ENCODE measurements around the gene TACC3. TPM values are rescaled to one million over a fixed set of nuclear protein-coding genes. Genes with fewer than 3 reads are reported as not detected.

Gene TACC3
- total and polyA plus RNA-seq, 2 of the 8 experiments (the other 6 are each of a cell fraction or from before 2014, with no cell fraction given): 73.8 to 148 TPM

DNA sequence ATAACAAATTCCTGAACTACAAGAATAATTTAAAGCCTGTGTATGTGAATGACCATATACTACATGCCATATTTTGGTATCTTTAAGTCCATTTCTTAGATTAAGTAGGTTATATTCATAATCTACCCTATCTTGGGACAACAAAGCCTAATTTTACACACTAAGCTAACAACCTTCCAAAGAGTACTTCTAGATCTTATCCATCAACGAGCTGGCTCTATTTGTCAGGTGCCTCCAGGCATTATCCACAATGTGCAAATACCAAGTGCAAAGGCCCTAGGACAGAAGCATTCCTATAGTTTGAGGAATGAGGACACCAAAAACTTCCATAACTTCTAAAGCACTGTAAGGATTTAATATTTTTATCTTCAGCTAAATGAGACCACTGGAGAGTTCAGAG is 12.7 kb upstream of the TACC3 start (continued):
- TF ChIP-seq, protein P1, sequence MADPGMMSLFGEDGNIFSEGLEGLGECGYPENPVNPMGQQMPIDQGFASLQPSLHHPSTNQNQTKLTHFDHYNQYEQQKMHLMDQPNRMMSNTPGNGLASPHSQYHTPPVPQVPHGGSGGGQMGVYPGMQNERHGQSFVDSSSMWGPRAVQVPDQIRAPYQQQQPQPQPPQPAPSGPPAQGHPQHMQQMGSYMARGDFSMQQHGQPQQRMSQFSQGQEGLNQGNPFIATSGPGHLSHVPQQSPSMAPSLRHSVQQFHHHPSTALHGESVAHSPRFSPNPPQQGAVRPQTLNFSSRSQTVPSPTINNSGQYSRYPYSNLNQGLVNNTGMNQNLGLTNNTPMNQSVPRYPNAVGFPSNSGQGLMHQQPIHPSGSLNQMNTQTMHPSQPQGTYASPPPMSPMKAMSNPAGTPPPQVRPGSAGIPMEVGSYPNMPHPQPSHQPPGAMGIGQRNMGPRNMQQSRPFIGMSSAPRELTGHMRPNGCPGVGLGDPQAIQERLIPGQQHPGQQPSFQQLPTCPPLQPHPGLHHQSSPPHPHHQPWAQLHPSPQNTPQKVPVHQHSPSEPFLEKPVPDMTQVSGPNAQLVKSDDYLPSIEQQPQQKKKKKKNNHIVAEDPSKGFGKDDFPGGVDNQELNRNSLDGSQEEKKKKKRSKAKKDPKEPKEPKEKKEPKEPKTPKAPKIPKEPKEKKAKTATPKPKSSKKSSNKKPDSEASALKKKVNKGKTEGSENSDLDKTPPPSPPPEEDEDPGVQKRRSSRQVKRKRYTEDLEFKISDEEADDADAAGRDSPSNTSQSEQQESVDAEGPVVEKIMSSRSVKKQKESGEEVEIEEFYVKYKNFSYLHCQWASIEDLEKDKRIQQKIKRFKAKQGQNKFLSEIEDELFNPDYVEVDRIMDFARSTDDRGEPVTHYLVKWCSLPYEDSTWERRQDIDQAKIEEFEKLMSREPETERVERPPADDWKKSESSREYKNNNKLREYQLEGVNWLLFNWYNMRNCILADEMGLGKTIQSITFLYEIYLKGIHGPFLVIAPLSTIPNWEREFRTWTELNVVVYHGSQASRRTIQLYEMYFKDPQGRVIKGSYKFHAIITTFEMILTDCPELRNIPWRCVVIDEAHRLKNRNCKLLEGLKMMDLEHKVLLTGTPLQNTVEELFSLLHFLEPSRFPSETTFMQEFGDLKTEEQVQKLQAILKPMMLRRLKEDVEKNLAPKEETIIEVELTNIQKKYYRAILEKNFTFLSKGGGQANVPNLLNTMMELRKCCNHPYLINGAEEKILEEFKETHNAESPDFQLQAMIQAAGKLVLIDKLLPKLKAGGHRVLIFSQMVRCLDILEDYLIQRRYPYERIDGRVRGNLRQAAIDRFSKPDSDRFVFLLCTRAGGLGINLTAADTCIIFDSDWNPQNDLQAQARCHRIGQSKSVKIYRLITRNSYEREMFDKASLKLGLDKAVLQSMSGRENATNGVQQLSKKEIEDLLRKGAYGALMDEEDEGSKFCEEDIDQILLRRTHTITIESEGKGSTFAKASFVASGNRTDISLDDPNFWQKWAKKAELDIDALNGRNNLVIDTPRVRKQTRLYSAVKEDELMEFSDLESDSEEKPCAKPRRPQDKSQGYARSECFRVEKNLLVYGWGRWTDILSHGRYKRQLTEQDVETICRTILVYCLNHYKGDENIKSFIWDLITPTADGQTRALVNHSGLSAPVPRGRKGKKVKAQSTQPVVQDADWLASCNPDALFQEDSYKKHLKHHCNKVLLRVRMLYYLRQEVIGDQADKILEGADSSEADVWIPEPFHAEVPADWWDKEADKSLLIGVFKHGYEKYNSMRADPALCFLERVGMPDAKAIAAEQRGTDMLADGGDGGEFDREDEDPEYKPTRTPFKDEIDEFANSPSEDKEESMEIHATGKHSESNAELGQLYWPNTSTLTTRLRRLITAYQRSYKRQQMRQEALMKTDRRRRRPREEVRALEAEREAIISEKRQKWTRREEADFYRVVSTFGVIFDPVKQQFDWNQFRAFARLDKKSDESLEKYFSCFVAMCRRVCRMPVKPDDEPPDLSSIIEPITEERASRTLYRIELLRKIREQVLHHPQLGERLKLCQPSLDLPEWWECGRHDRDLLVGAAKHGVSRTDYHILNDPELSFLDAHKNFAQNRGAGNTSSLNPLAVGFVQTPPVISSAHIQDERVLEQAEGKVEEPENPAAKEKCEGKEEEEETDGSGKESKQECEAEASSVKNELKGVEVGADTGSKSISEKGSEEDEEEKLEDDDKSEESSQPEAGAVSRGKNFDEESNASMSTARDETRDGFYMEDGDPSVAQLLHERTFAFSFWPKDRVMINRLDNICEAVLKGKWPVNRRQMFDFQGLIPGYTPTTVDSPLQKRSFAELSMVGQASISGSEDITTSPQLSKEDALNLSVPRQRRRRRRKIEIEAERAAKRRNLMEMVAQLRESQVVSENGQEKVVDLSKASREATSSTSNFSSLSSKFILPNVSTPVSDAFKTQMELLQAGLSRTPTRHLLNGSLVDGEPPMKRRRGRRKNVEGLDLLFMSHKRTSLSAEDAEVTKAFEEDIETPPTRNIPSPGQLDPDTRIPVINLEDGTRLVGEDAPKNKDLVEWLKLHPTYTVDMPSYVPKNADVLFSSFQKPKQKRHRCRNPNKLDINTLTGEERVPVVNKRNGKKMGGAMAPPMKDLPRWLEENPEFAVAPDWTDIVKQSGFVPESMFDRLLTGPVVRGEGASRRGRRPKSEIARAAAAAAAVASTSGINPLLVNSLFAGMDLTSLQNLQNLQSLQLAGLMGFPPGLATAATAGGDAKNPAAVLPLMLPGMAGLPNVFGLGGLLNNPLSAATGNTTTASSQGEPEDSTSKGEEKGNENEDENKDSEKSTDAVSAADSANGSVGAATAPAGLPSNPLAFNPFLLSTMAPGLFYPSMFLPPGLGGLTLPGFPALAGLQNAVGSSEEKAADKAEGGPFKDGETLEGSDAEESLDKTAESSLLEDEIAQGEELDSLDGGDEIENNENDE (IDR thresholded peaks at IDR 0.05; ENCODE audit: insufficient replicate concordance, low read length): no peak
- no peak for TF ChIP-seq RFX5 (IDR thresholded peaks at IDR 0.05; ENCODE audit: borderline replicate concordance, low read depth, low read length)
- no peak for TF ChIP-seq CHD2 (IDR thresholded peaks at IDR 0.05; ENCODE audit: low read length)
